Muscle layer of colon (tissue), 2 donors: ENCODE results near the gene P2RX3.

Experiments
- H3K27ac ChIP-seq: one replicate; pipeline ENCODE4 v1.7.0; 2013; ENCODE audit warnings: low read depth, mild to moderate bottlenecking, low read length, moderate library complexity
- H3K27me3 ChIP-seq, 2 donors: one replicate each; pipeline ENCODE4 v1.7.0; 2013; ENCODE audit warnings: low read length in 2 of 2, mild to moderate bottlenecking in 2 of 2; ENCODE audit not compliant: insufficient read depth in 2 of 2, control insufficient read depth in 1 of 2
- H3K36me3 ChIP-seq: one replicate; pipeline ENCODE4 v1.7.0; 2013; ENCODE audit warnings: mild to moderate bottlenecking, low read length; ENCODE audit not compliant: insufficient read depth
- H3K4me1 ChIP-seq: one replicate; pipeline ENCODE4 v1.7.0; 2013; ENCODE audit warnings: mild to moderate bottlenecking, low read length; ENCODE audit not compliant: insufficient read depth
- H3K4me3 ChIP-seq, 2 donors: one replicate each; pipeline ENCODE4 v1.7.0; 2013; ENCODE audit warnings: low read length in 2 of 2, low read depth in 1 of 2, mild to moderate bottlenecking in 1 of 2, moderate library complexity in 1 of 2
- H3K9ac ChIP-seq: one replicate; pipeline ENCODE4 v1.7.0; 2013; ENCODE audit warnings: low read length
- H3K9me3 ChIP-seq: one replicate; pipeline ENCODE4 v1.7.0; 2013; ENCODE audit warnings: mild to moderate bottlenecking, low read length
- donor health status: abdominal sarcoma.
- donor health status: Adenocarcinoma of cecum.

P2RX3 gene

GRCh38 chr11:57345555-57346211 is 7.5 kb downstream of the P2RX3 start:
- Histone ChIP-seq H3K9ac (no peak overlapping the region), H3K4me3 (no peak overlapping the region), H3K36me3 (no peaks in the 10 kb centered on the region), H3K27me3 (no peaks in the 10 kb centered on the region), H3K27ac (no peak overlapping the region), H3K9me3 (no peaks in the 10 kb centered on the region), H3K4me1 (peaks cover 6% of the 10 kb centered on the region)

- no peaks in the 10 kb centered on the region for H3K36me3 ChIP-seq
- H3K9ac ChIP-seq = no peak overlapping the region
- H3K27me3 ChIP-seq = no peaks in the 10 kb centered on the region
- H3K4me3 ChIP-seq = no peak overlapping the region
- no peak overlapping the region for H3K27ac ChIP-seq
- no peaks in the 10 kb centered on the region for H3K9me3 ChIP-seq
- H3K4me1 ChIP-seq = peaks cover 6% of the 10 kb centered on the region
These were observed 9.2 kb downstream of the P2RX3 start for GRCh38 chr11:57347336-57347735.

GRCh38 chr11:57348052-57348451 is 9.9 kb downstream of the P2RX3 start:
- Histone ChIP-seq H3K4me1 (peaks cover 6% of the 10 kb centered on the region), H3K27ac (no peak overlapping the region), H3K27me3 (no peaks in the 10 kb centered on the region), H3K9ac (no peak overlapping the region), H3K36me3 (no peaks in the 10 kb centered on the region), H3K9me3 (no peaks in the 10 kb centered on the region), H3K4me3 (no peak overlapping the region)

- Histone ChIP-seq H3K27ac (no peak overlapping the region), H3K4me3 (no peak overlapping the region), H3K9me3 (no peaks in the 10 kb centered on the region), H3K4me1 (peaks cover 6% of the 10 kb centered on the region), H3K27me3 (no peaks in the 10 kb centered on the region), H3K36me3 (no peaks in the 10 kb centered on the region), H3K9ac (no peak overlapping the region)
These were observed 10.6 kb downstream of the P2RX3 start for GRCh38 chr11:57348636-57349313.

- Histone ChIP-seq H3K27me3 (no peaks in the 10 kb centered on the region), H3K36me3 (no peaks in the 10 kb centered on the region), H3K4me1 (peaks cover 6% of the 10 kb centered on the region), H3K9me3 (no peaks in the 10 kb centered on the region), H3K4me3 (no peak overlapping the region), H3K27ac (no peak overlapping the region), H3K9ac (no peak overlapping the region)
These were observed 11.5 kb downstream of the P2RX3 start for GRCh38 chr11:57349491-57350274.

GRCh38 chr11:57353036-57353435 is 14.9 kb downstream of the P2RX3 start:
- H3K36me3 ChIP-seq = no peaks in the 10 kb centered on the region
- no peak overlapping the region for H3K4me3 ChIP-seq
- H3K27ac ChIP-seq = no peak overlapping the region
- no peaks in the 10 kb centered on the region for H3K27me3 ChIP-seq
- peaks cover 10% of the 10 kb centered on the region for H3K4me1 ChIP-seq
- no peak overlapping the region for H3K9ac ChIP-seq
- H3K9me3 ChIP-seq = no peaks in the 10 kb centered on the region

GRCh38 chr11:57353446-57353845 is 15.3 kb downstream of the P2RX3 start:
- peaks cover 11% of the 10 kb centered on the region for H3K4me1 ChIP-seq
- no peaks in the 10 kb centered on the region for H3K9me3 ChIP-seq
- H3K27ac ChIP-seq = no peak overlapping the region
- H3K4me3 ChIP-seq = no peak overlapping the region
- H3K27me3 ChIP-seq = no peaks in the 10 kb centered on the region
- no peaks in the 10 kb centered on the region for H3K36me3 ChIP-seq
- H3K9ac ChIP-seq = no peak overlapping the region

- no peaks in the 10 kb centered on the region for H3K9me3 ChIP-seq
- no peak overlapping the region for H3K9ac ChIP-seq
- no peak overlapping the region for H3K4me3 ChIP-seq
- H3K4me1 ChIP-seq = peaks cover 11% of the 10 kb centered on the region
- no peaks in the 10 kb centered on the region for H3K36me3 ChIP-seq
- no peak overlapping the region for H3K27ac ChIP-seq
- no peaks in the 10 kb centered on the region for H3K27me3 ChIP-seq
These were observed 15.7 kb downstream of the P2RX3 start for GRCh38 chr11:57353852-57354251.

GRCh38 chr11:57354699-57355098 is 16.5 kb downstream of the P2RX3 start:
- H3K4me1 ChIP-seq = peaks cover 8% of the 10 kb centered on the region
- H3K27me3 ChIP-seq = no peaks in the 10 kb centered on the region
- H3K9me3 ChIP-seq = no peaks in the 10 kb centered on the region
- no peak overlapping the region for H3K27ac ChIP-seq
- no peak overlapping the region for H3K4me3 ChIP-seq
- no peaks in the 10 kb centered on the region for H3K36me3 ChIP-seq
- no peak overlapping the region for H3K9ac ChIP-seq

GRCh38 chr11:57356268-57356667 is 18.1 kb downstream of the P2RX3 start:
- Histone ChIP-seq H3K36me3 (no peaks in the 10 kb centered on the region), H3K4me1 (peaks cover 4% of the 10 kb centered on the region), H3K27ac (no peak overlapping the region), H3K4me3 (no peak overlapping the region), H3K27me3 (no peaks in the 10 kb centered on the region), H3K9ac (no peak overlapping the region), H3K9me3 (no peaks in the 10 kb centered on the region)

- Histone ChIP-seq H3K9ac (no peak overlapping the region), H3K4me3 (no peak overlapping the region), H3K4me1 (peaks cover 4% of the 10 kb centered on the region), H3K36me3 (no peaks in the 10 kb centered on the region), H3K9me3 (no peaks in the 10 kb centered on the region), H3K27me3 (no peaks in the 10 kb centered on the region), H3K27ac (no peak overlapping the region)
These were observed 19.2 kb downstream of the P2RX3 start for GRCh38 chr11:57357310-57357709.
